ENCODE measurements around the gene CCT2.

DNA sequence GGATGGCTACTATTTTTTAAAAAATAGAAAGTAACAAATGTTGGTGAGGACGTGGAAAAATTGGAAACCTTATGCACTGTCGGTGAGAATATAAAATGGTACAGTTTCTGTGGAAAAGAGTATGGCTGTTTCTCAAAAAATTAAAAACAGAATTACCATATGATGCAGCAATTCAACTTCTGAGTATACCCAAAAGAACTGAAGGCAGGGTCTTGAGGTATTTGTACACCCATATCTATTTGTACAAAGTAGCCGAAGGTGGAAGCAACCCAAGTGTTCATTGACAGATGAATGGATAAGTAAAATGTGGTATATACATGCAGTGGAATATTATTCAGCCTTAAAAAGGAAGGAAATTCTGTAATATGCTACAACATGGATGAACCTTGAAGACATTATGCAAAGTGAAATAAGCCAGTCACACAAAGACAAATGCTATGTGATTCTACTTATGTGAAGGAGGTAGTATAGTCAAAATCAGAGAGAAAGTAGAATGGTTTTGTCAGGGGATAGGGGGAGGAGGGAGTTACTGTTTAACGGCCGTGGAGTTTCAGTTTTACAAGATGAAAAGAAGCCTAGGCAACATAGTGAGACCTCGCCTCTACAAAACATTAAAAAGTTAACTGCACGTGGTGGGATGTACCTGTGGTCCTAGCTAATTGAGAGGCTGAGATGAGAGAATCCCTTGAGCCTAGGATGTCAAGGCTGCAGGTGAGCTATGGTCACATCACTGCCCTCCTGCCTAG is 38.4 kb upstream of the CCT2 start:
- no peak for TF ChIP-seq SUZ12 (IDR thresholded peaks at IDR 0.05)
- TF ChIP-seq FOXM1 (IDR thresholded peaks at IDR 0.05; ENCODE audit: borderline replicate concordance): no peak
- TF ChIP-seq BHLHE40 (IDR thresholded peaks at IDR 0.05; ENCODE audit: borderline replicate concordance): no peak
- no peak for TF ChIP-seq NFRKB (IDR thresholded peaks at IDR 0.05)
- TF ChIP-seq SP1 (IDR thresholded peaks at IDR 0.05): no peak
- TF ChIP-seq CTBP1 (IDR thresholded peaks at IDR 0.05; ENCODE audit: borderline replicate concordance): no peak
- no peak for TF ChIP-seq FOXA1 (IDR thresholded peaks at IDR 0.05)
- no peak for TF ChIP-seq LEF1 (IDR thresholded peaks at IDR 0.05; ENCODE audit: borderline replicate concordance)
- TF ChIP-seq ELF4 (IDR thresholded peaks at IDR 0.05): no peak
- TF ChIP-seq, protein P1, sequence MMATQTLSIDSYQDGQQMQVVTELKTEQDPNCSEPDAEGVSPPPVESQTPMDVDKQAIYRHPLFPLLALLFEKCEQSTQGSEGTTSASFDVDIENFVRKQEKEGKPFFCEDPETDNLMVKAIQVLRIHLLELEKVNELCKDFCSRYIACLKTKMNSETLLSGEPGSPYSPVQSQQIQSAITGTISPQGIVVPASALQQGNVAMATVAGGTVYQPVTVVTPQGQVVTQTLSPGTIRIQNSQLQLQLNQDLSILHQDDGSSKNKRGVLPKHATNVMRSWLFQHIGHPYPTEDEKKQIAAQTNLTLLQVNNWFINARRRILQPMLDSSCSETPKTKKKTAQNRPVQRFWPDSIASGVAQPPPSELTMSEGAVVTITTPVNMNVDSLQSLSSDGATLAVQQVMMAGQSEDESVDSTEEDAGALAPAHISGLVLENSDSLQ (IDR thresholded peaks at IDR 0.05): no peak
- no peak for TF ChIP-seq TARDBP (IDR thresholded peaks at IDR 0.05)
